HG03095 (cell line): ENCODE results near the gene ABHD8.

Experiments used
- ATAC-seq: cut with Tn5 transposase; IDR thresholded peaks from one replicate; pipeline ENCODE4 v1.9.1; 2021; ENCODE audit warnings: moderate library complexity; ENCODE audit not compliant: unreplicated experiment

ABHD8 gene

GRCh38 chr19:17266975-17267788 is 36.0 kb downstream of the ABHD8 start, which contains the start of gene BABAM1:
BABAM1 (plus strand) TSS chr19:17267443; CDS start chr19:17268807, 1,364 bp downstream.
- peak; percentile 85 for ATAC-seq

- ATAC-seq = peak; percentile 11
These were observed 36.6 kb downstream of the ABHD8 start for GRCh38 chr19:17266589-17266974.

DNA sequence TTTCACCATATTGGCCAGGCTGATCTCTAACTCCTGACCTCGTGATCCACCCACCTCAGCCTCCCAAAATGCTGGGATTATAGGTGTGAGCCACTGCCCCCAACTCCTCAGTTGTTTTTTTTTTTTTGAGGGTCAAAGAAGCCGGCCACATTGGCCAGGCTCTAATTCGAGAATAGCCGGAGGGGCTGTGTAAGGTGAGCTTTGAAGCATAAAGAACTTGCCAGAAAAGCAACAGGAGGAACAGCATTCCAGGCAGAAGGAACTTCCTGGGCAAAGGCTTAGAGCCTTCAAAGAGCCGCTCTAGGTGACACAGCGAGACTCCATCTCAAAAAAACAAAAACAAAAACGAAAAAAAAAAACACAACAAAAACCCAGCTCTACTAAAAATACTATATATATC is 37.2 kb downstream of the ABHD8 start:
- no peak for ATAC-seq

- ATAC-seq = no peak
These were observed 38.6 kb downstream of the ABHD8 start, which contains the start of gene USHBP1 for GRCh38 chr19:17264641-17264979. USHBP1 (minus strand) TSS chr19:17264745; CDS start chr19:17264299, 446 bp downstream.

DNA sequence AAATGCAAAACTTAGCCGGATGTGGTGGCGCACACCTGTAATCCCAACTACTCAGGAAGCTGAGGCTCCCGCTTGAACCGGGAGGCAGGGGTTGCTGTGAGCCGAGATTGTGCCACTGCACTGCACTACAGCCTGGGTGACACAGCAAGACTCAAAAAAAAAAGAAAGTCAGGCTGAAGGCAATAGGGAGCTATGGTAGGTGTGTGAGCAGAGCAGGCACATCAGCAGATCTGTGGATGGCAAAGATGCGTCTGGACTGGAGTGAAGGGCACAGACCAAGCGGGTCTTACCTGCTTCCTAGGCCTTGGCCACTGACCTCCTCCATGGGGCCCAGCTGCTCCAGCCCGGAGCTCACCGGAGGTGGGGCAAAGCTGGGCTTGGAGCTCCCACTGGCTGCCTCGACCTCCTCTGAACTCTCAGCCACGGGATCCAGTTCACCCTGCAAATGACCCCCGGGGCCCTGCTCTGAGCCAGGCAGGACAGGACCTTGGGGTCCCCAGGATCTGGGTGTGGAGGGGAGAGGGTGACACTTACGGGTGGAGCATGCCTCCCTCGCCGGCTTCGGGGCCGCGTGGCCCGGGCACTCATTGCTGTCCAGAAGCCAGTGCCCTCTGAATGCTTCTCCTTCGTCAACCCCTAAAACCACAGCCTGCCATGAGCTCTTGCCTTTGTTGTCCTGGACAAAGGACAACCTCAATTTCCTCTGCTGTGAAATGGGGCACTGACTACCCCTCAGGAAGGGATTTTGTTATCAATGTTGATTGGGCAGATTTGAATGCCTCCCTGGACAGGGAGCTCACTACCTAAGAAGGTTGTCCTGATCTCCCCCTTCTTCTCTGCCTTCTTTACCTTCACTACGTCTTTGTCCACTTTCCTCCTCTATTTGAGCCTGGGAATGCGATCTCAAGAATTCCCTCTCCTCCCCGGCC is 39.2 kb downstream of the ABHD8 start:
- no peak for ATAC-seq

- no peak for ATAC-seq
These were observed 40.7 kb downstream of the ABHD8 start for GRCh38 chr19:17262557-17262956.

DNA sequence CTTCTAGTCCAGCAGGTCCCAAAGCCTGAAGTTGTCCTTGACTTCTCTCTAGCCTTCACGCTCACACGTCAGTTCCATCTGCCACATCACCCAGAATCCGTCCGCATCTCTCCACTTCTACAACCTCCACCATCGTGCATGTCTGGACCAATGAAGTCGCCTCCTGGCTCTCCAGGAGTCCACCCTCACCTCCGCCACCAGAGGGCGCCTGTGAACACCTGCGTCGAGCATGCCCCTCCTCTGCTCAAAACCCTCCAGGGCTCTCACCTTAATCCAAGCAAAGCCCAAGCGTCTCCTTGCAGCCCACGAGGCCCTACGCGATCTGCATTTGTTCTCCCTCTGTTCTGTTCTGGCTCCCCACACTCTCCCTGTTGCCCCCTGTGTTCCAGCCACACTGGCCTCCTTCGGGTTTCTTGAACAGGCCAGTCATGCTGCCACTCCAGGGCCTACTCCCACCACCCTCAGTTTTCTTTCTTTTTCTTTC is 42.3 kb downstream of the ABHD8 start:
- ATAC-seq = peak; percentile 69

GRCh38 chr19:17259934-17260333 is 43.3 kb downstream of the ABHD8 start:
- no peak for ATAC-seq

GRCh38 chr19:17259118-17259780 is 44.0 kb downstream of the ABHD8 start:
- no peak for ATAC-seq

GRCh38 chr19:17256130-17256529 is 47.1 kb downstream of the ABHD8 start:
- ATAC-seq = no peak

- ATAC-seq = no peak
These were observed 48.0 kb downstream of the ABHD8 start for GRCh38 chr19:17255150-17255621.

GRCh38 chr19:17254636-17255035 is 48.6 kb downstream of the ABHD8 start:
- ATAC-seq = no peak

- ATAC-seq = no peak
These were observed 53.2 kb downstream of the ABHD8 start for GRCh38 chr19:17249887-17250548.

DNA sequence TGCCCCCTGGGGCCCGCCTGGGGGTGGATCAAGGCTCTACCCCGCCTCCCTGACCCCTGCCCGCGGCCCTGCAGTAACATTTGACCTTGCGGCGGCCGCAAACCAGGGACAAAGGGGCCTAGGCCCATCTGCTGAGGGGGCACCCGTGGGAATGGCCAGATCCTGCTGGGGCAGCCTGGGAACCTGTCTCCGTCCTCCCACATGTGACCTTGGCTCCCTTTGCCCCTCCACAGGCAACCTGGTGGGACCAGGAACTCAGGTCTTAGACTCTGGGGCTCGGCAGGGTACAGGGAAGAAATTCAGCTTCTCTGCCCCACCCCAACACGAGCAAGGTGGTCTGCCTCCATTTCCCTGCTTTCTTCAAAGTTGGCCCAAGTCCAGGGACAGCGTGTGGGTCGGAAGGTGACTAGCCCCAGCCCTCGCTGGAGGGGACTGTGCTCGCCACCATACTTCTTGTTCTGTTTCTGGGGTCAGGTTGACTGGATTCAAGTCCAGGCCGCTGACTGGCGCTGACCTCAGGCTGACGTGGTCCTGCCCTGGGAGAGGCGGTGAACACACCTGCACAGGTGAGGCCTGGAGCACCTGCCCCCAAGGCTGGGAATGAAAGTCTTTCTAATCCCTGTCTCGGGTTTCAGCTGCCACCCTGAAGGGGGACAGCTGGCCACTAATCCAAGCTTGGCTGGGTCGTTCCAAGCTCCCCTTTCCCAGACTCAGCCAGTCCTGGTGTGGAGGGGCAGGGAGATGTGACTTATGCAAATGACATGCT is 55.0 kb downstream of the ABHD8 start:
- no peak for ATAC-seq

DNA sequence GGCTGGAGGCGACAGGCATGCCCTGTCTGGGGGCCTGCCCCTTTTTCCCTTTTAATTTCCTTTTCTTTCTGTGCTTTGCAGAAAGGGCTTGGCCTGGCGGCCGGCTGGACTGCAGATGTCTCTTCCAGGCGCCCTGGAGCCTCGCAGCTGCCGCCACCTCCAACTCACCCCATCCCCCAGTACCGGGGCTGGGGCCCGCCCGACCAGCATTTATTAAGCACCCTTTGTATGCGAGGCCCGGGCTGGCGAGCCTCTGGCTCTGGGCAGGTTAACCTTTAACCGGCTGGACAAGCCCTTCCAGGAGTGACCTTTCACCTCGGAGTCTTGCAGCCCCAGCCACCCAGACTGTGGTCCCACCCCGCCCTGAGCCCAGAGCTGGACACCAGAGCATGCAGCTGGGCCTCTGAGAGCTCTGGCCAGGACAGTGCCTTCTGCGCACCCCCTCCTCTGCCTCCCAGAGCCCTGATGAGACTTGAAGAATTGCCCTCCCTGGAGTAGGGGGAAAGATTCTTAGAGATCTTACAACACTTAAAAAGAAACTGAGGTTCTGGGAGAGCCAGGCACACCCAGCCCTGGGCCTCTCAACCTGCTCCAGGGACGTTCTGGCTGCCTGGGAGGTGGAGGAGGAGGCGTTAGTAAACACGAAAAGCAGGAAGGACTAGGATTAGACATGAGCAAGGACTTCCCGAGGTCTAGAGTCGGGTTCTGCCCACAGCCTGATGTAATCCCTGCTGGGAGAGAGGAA is 56.4 kb downstream of the ABHD8 start:
- no peak for ATAC-seq

GRCh38 chr19:17245535-17245984 is 57.7 kb downstream of the ABHD8 start, which contains the start of gene NR2F6:
NR2F6 (minus strand) TSS chr19:17245919; CDS start chr19:17245220, 699 bp downstream.
- ATAC-seq = no peak

GRCh38 chr19:17244618-17245534 is 58.3 kb downstream of the ABHD8 start:
- no peak for ATAC-seq
